ENCODE measurements around the gene SLC14A1. TPM values are rescaled to one million over a fixed set of nuclear protein-coding genes. Genes with fewer than 3 reads are reported as not detected.

SLC14A1 gene
- total and polyA plus RNA-seq, 2 of the 8 experiments (the other 6 are each of a cell fraction or from before 2014, with no cell fraction given): 0.18 TPM; not detected in 1

GRCh38 chr18:45688833-45689232 lies 35.1 kb upstream of the SLC14A1 start:
- TF ChIP-seq EGR1 (IDR thresholded peaks at IDR 0.05; ENCODE audit: borderline replicate concordance, low read depth, low read length) (no peak), POU5F1 (IDR thresholded peaks at IDR 0.05; ENCODE audit: low read depth, low read length) (no peak), SP4 (IDR thresholded peaks at IDR 0.05; ENCODE audit: low read length) (no peak)
- no peak for DNase-seq (ENCODE audit: low read depth in 1 of 2, low spot score in 2 of 2)

More at GRCh38 chr18:45688833-45689232, 35.1 kb upstream of the SLC14A1 start:
- Histone ChIP-seq H3K23me2 (ENCODE audit: low read depth, low read length) (no peaks in the 10 kb centered on the region), H2BK12ac (ENCODE audit: low read depth, low read length) (no peak overlapping the region), H3K14ac (ENCODE audit: insufficient read length) (no peak overlapping the region), H3K27me3 (replicated peaks in 1 of 4; ENCODE audit: control insufficient read depth in 3 of 4, extremely low read depth in 1 of 4, insufficient read depth in 3 of 4, low read length in 3 of 4) (no peaks in the 10 kb centered on the region), H3K79me1 (ENCODE audit: low read depth, low read length) (no peaks in the 10 kb centered on the region), H3K4me3 (ENCODE audit: extremely low read depth in 1 of 4, insufficient read depth in 2 of 4, low read depth in 3 of 4, low read length in 4 of 4) (no peak overlapping the region), H4K91ac (replicated peaks; ENCODE audit: insufficient read length, low read length) (no peak overlapping the region), H2AFZ (ENCODE audit: low read length) (no peak overlapping the region), H3K36me3 (ENCODE audit: control insufficient read depth in 2 of 4, insufficient read depth in 4 of 4, low read length in 3 of 4) (no peaks in the 10 kb centered on the region), H2BK15ac (ENCODE audit: low read length) (no peak overlapping the region), H3K27ac (ENCODE audit: low read depth, low read length) (no peak overlapping the region), H3K4me2 (ENCODE audit: insufficient read depth in 1 of 2, low read depth in 2 of 2, low read length in 2 of 2) (no peak overlapping the region), H3K9me3 (ENCODE audit: insufficient read depth in 2 of 2, low read depth in 1 of 2, low read length in 1 of 2) (peaks cover 2 to 6% of the 10 kb centered on the region in 2 experiments; a peak in 2 of 4 replicates), H2BK20ac (ENCODE audit: low read length) (no peak overlapping the region), H2AK5ac (ENCODE audit: low read depth, low read length) (no peak overlapping the region), H3K4ac (replicated peaks; ENCODE audit: insufficient read length, low read depth, low read length) (no peak overlapping the region), H4K8ac (ENCODE audit: extremely low read depth, insufficient read depth, low read length) (no peak overlapping the region), H3K79me2 (ENCODE audit: control insufficient read depth in 1 of 2, insufficient read depth in 2 of 2, low read length in 2 of 2) (no peaks in the 10 kb centered on the region), H3K23ac (ENCODE audit: insufficient read length) (no peak overlapping the region), H3K18ac (ENCODE audit: extremely low read depth, low read length) (no peak overlapping the region), H2BK120ac (replicated peaks; ENCODE audit: low read depth, low read length) (no peak overlapping the region), H2BK5ac (ENCODE audit: low read depth, low read length) (no peak overlapping the region), H3K56ac (replicated peaks; ENCODE audit: insufficient read length, low read depth, low read length) (no peak overlapping the region), H3K4me1 (replicated peaks in 1 of 4; ENCODE audit: control insufficient read depth in 3 of 4, insufficient read depth in 4 of 4, low read length in 3 of 4) (peaks cover 7 to 15% (median 12%) of the 10 kb centered on the region in 4 experiments), H3K9ac (replicated peaks in 1 of 4; ENCODE audit: extremely low read depth in 1 of 4, low read depth in 3 of 4, low read length in 3 of 4) (no peak overlapping the region), H4K20me1 (replicated peaks in 1 of 2; ENCODE audit: control insufficient read depth in 1 of 2, insufficient read depth in 2 of 2, low read length in 2 of 2) (no peaks in the 10 kb centered on the region), H4K5ac (ENCODE audit: insufficient read length, low read depth, low read length) (no peak overlapping the region)
- 78% methylated on average over 4 of the region's 4 CpGs; no CpG with 5 or more reads in 1 of the 2 experiments for WGBS, 2 experiments (ENCODE audit: extremely low coverage in 1 of 2, insufficient coverage in 1 of 2, insufficient read length in 1 of 2, insufficient replicate concordance in 2 of 2, low coverage in 1 of 2, low lambda C conversion rate in 2 of 2, missing lambda C conversion rate in 1 of 2)
- POLR2A ChIA-PET (ENCODE audit: partially characterized antibody): no interaction called here
- CTCF ChIA-PET (ENCODE audit: partially characterized antibody): interaction anchor here (0.8 to 7.6 kb wide), 17 partner anchors 11 to 235 kb away, joined by 3 to 83 read pairs (median 5); no protein-coding TSS in a partner anchor
- no peak for FAIRE-seq
